Muscle of leg (tissue), 11 donors: Measurements from ENCODE around the gene RXRB. TPM values are rescaled to one million over a fixed set of nuclear protein-coding genes. Genes with fewer than 3 reads are reported as not detected.
A peak's percentile ranks its signal among the peaks of the same experiment; 100 is the strongest.

ENCODE experiments used
- DNase-seq: peaks from one replicate; pipeline ENCODE4 v3.0.0; 2013
- H3K27ac ChIP-seq: one replicate; pipeline ENCODE4 v1.5.1; 2013; ENCODE audit warnings: mild to moderate bottlenecking, low read length, control low read depth
- H3K27me3 ChIP-seq: one replicate; pipeline ENCODE4 v1.6.1; 2013; ENCODE audit warnings: low read length; ENCODE audit not compliant: control insufficient read depth, insufficient read depth
- H3K36me3 ChIP-seq: one replicate; pipeline ENCODE4 v1.6.1; 2013; ENCODE audit warnings: low read length; ENCODE audit not compliant: control insufficient read depth, insufficient read depth
- H3K4me1 ChIP-seq: one replicate; pipeline ENCODE4 v1.6.1; 2013; ENCODE audit warnings: low read length; ENCODE audit not compliant: control insufficient read depth, insufficient read depth
- H3K4me3 ChIP-seq: one replicate; pipeline ENCODE4 v1.5.1; 2013; ENCODE audit warnings: low read length, control low read depth
- H3K9me3 ChIP-seq: replicated peaks from 2 replicates; pipeline ENCODE4 v1.6.1; 2013; ENCODE audit warnings: low read depth, low read length; ENCODE audit not compliant: control insufficient read depth
- WGBS: methylation state at CpG from one replicate; pipeline ENCODE4 v1.1.5; 2013; ENCODE audit warnings: missing lambda C conversion rate; ENCODE audit not compliant: insufficient coverage; 5-methylcytosine and 5-hydroxymethylcytosine counted together
- polyA plus RNA-seq, 8 donors: library from polyadenylated mRNA; unstranded; fragments of 120-200 nt; gene quantifications; one replicate each; pipeline versions ENCODE4 v1.2.1 to v1.2.3, GENCODE V29; 2013; ENCODE audit warnings: inconsistent platforms in 1 of 8, low replicate concordance in 1 of 8; ENCODE audit not compliant: insufficient read length in 8 of 8, insufficient read depth in 1 of 8
- total RNA-seq: library from RNA; stranded (reverse); fragments of 120-200 nt; gene quantifications from one replicate; pipeline ENCODE4 v1.2.4, GENCODE V29; 2013

The RXRB gene
- total and polyA plus RNA-seq, 9 donors, result 22.9 to 44.4 (median 39.6) TPM

GRCh38 chr6:33205191-33206026 is 4.9 kb upstream of the RXRB start:
- peak overlapping the region; percentile 68 for H3K4me3 ChIP-seq
- H3K36me3 ChIP-seq, result peaks cover 37% of the 10 kb centered on the region
- no peak for DNase-seq
- peaks cover 41% of the 10 kb centered on the region for H3K4me1 ChIP-seq
- H3K27ac ChIP-seq, result no peak overlapping the region
- 0% methylated on average over 2 of the region's 17 CpGs for WGBS
- H3K9me3 ChIP-seq, result no peaks in the 10 kb centered on the region
- H3K27me3 ChIP-seq, result no peaks in the 10 kb centered on the region

GRCh38 chr6:33204415-33205190 is 4.1 kb upstream of the RXRB start, which contains the start of gene HSD17B8:
Gene HSD17B8, plus strand, starts transcription at chr6:33204655. Its CDS starts 14 bp downstream, at chr6:33204669.
- Histone ChIP-seq H3K9me3 (no peaks in the 10 kb centered on the region), H3K4me1 (peaks cover 42% of the 10 kb centered on the region), H3K27me3 (no peaks in the 10 kb centered on the region), H3K27ac (no peak within 1 kb of the TSS), H3K4me3 (peak within 1 kb of the TSS; percentile 68), H3K36me3 (peaks cover 31% of the 10 kb centered on the region)
- WGBS, result under 1% methylated on average over 30 of the region's 48 CpGs
- peak; percentile 96 for DNase-seq

- Histone ChIP-seq H3K36me3 (peaks cover 28% of the 10 kb centered on the region), H3K4me3 (peak overlapping the region; percentile 3), H3K9me3 (no peaks in the 10 kb centered on the region), H3K27ac (no peak overlapping the region), H3K4me1 (peaks cover 45% of the 10 kb centered on the region), H3K27me3 (no peaks in the 10 kb centered on the region)
- no peak for DNase-seq
- no CpG with 5 or more reads among the region's 4 CpGs for WGBS
Observed at GRCh38 chr6:33204165-33204414, 3.6 kb upstream of the RXRB start.

GRCh38 chr6:33203443-33204164 is 3.1 kb upstream of the RXRB start:
- peaks cover 46% of the 10 kb centered on the region for H3K4me1 ChIP-seq
- H3K36me3 ChIP-seq, result peaks cover 30% of the 10 kb centered on the region
- no peak overlapping the region for H3K4me3 ChIP-seq
- no peaks in the 10 kb centered on the region for H3K27me3 ChIP-seq
- DNase-seq, result no peak
- H3K27ac ChIP-seq, result no peak overlapping the region
- H3K9me3 ChIP-seq, result no peaks in the 10 kb centered on the region
- WGBS, result 100% methylated on average over 1 of the region's 7 CpGs

GRCh38 chr6:33202799-33203198 is 2.3 kb upstream of the RXRB start:
- WGBS, result 92% methylated on average over 6 of the region's 6 CpGs

GRCh38 chr6:33201935-33202334 is 1.5 kb upstream of the RXRB start:
- H3K9me3 ChIP-seq, result no peaks in the 10 kb centered on the region
- H3K36me3 ChIP-seq, result peaks cover 43% of the 10 kb centered on the region
- no CpG with 5 or more reads among the region's 6 CpGs for WGBS
- DNase-seq, result no peak
- no peaks in the 10 kb centered on the region for H3K27me3 ChIP-seq
- peak overlapping the region; percentile 95 for H3K4me3 ChIP-seq
- peaks cover 48% of the 10 kb centered on the region for H3K4me1 ChIP-seq
- no peak overlapping the region for H3K27ac ChIP-seq

More at GRCh38 chr6:33202799-33203198, 2.3 kb upstream of the RXRB start:
- Histone ChIP-seq H3K27me3 (no peaks in the 10 kb centered on the region), H3K36me3 (peaks cover 34% of the 10 kb centered on the region), H3K4me3 (no peak overlapping the region), H3K27ac (no peak overlapping the region), H3K9me3 (no peaks in the 10 kb centered on the region), H3K4me1 (peaks cover 52% of the 10 kb centered on the region)
- no peak for DNase-seq

GRCh38 chr6:33201147-33201545 is 681 bp upstream of the RXRB start:
- Histone ChIP-seq H3K27ac (peak overlapping the region; percentile 99), H3K36me3 (peaks cover 48% of the 10 kb centered on the region), H3K9me3 (no peaks in the 10 kb centered on the region), H3K4me1 (peaks cover 48% of the 10 kb centered on the region), H3K4me3 (peak overlapping the region; percentile 95), H3K27me3 (no peaks in the 10 kb centered on the region)
- DNase-seq, result no peak
- WGBS, result 2% methylated on average over 14 of the region's 14 CpGs

GRCh38 chr6:33199687-33200218 is 712 bp downstream of the RXRB start:
- peaks cover 62% of the 10 kb centered on the region for H3K36me3 ChIP-seq
- DNase-seq, result peak; percentile 80
- H3K27me3 ChIP-seq, result no peaks in the 10 kb centered on the region
- H3K4me3 ChIP-seq, result peak overlapping the region; percentile 95
- WGBS, result 0% methylated on average over 15 of the region's 26 CpGs
- H3K9me3 ChIP-seq, result no peaks in the 10 kb centered on the region
- H3K4me1 ChIP-seq, result peaks cover 42% of the 10 kb centered on the region
- peak overlapping the region; percentile 99 for H3K27ac ChIP-seq

- H3K4me3 ChIP-seq, result peak overlapping the region; percentile 95
- H3K36me3 ChIP-seq, result peaks cover 68% of the 10 kb centered on the region
Observed at GRCh38 chr6:33198853-33199436, 1.5 kb downstream of the RXRB start.

More at GRCh38 chr6:33198853-33199436, 1.5 kb downstream of the RXRB start:
- H3K9me3 ChIP-seq, result no peaks in the 10 kb centered on the region
- no peak for DNase-seq
- H3K27ac ChIP-seq, result no peak overlapping the region
- H3K27me3 ChIP-seq, result no peaks in the 10 kb centered on the region
- no CpG with 5 or more reads among the region's 3 CpGs for WGBS
- peaks cover 36% of the 10 kb centered on the region for H3K4me1 ChIP-seq
